Ishikawa (cell line): ENCODE measurements around the gene MLLT1.

Experiments
- CEBPB ChIP-seq: IDR thresholded peaks from 2 replicates; pipeline ENCODE4 v1.6.1; 2012
- CREB1 ChIP-seq: IDR thresholded peaks from 2 replicates; pipeline ENCODE4 v1.6.1; 2012; ENCODE audit warnings: low read depth
- EGR1 ChIP-seq: IDR thresholded peaks from 2 replicates; pipeline ENCODE4 v1.6.1; 2012
- EP300 ChIP-seq: IDR thresholded peaks from 2 replicates; pipeline ENCODE4 v1.6.1; 2012; ENCODE audit warnings: borderline replicate concordance
- FOXM1 ChIP-seq: IDR thresholded peaks from 2 replicates; pipeline ENCODE4 v1.6.1; 2012; ENCODE audit warnings: low read depth, borderline replicate concordance
- NFIC ChIP-seq: IDR thresholded peaks from 2 replicates; pipeline ENCODE4 v1.6.1; 2012
- RAD21 ChIP-seq: IDR thresholded peaks from 2 replicates; pipeline ENCODE4 v1.6.1; 2012; ENCODE audit warnings: low read depth
- REST ChIP-seq: IDR thresholded peaks from 2 replicates; pipeline ENCODE4 v1.6.1; 2012; ENCODE audit warnings: low read depth, mild to moderate bottlenecking
- TAF1 ChIP-seq: IDR thresholded peaks from 2 replicates; pipeline ENCODE4 v1.6.1; 2012; ENCODE audit warnings: low read depth, mild to moderate bottlenecking
- TCF12 ChIP-seq: IDR thresholded peaks from 2 replicates; pipeline ENCODE4 v1.6.1; 2012; ENCODE audit warnings: low read depth
- TEAD4 ChIP-seq: IDR thresholded peaks from 2 replicates; pipeline ENCODE4 v1.6.1; 2012
- USF1 ChIP-seq: IDR thresholded peaks from 2 replicates; pipeline ENCODE4 v1.6.1; 2012
- YY1 ChIP-seq: IDR thresholded peaks from 2 replicates; pipeline ENCODE4 v1.6.1; 2012; ENCODE audit warnings: low read depth
- ZBTB7A ChIP-seq: IDR thresholded peaks from 2 replicates; pipeline ENCODE4 v1.6.1; 2012; ENCODE audit warnings: low read depth
- TF ChIP-seq, protein P1 (sequence below): IDR thresholded peaks from 2 replicates; pipeline ENCODE4 v1.6.1; 2012

Gene MLLT1

GRCh38 chr19:6322284-6322683 is 42.5 kb upstream of the MLLT1 start:
- TF ChIP-seq TEAD4 (no peak), TCF12 (no peak), EGR1 (no peak), YY1 (no peak), ZBTB7A (no peak), CREB1 (no peak)

DNA sequence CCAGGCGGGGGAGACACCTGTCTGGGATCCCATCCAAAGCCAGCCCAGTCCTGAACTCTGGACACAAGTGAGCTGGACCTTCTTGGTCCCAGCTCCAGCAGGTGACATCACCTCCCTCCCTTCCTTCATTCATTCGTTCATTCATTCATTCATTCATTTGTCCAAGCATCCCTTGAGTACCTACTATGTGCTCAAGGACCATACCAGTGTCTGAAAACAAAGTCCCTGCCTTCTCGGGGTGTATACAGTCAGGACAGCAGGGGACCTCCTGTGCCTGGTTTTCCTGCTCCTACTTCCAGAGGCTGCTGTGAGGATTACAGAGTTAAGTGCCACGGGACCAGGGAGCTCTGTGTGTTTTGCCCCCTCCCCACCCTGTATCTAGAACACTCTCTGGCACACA is 39.6 kb upstream of the MLLT1 start:
- TF ChIP-seq TEAD4 (no peak), EP300 (no peak), YY1 (no peak), REST (no peak), ZBTB7A (no peak), TAF1 (no peak), TCF12 (no peak), EGR1 (no peak), USF1 (no peak), CEBPB (no peak), FOXM1 (no peak), NFIC (no peak), RAD21 (no peak), CREB1 (no peak)
- TF ChIP-seq, protein P1, sequence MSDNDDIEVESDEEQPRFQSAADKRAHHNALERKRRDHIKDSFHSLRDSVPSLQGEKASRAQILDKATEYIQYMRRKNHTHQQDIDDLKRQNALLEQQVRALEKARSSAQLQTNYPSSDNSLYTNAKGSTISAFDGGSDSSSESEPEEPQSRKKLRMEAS = no peak

- TF ChIP-seq EGR1 (no peak), CREB1 (no peak), TAF1 (no peak), TEAD4 (no peak), FOXM1 (no peak), ZBTB7A (no peak), CEBPB (no peak), USF1 (no peak), YY1 (no peak)
These were observed 39.0 kb upstream of the MLLT1 start for GRCh38 chr19:6318772-6319171.

DNA sequence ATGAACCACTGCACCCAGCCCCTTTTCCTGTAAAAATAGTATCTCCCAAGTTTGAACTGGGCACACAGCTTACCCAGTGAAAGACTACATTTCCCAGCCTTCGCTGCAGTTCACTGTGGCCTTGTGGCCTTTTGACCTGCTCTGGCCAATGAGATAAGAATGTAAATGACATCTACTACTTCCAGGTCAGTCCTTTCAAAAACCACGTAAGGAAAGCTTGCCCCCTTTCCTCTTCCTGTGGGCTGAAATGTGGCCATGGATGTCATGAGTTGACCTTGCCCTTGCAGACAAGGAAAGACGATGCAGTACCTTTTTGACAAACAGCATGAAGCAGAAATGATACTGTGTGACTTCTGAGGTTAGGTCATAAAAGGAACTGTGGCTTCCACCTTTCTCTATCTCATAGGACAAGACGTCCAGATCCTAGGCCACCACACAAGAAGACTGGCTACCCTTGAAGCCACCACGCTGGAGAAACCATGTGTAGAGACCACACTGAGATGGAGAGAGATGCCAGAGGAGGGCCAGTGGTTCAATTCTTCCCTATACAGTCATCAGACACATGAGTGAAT is 33.7 kb upstream of the MLLT1 start:
- TF ChIP-seq USF1 (no peak), REST (no peak), YY1 (no peak), EGR1 (no peak), RAD21 (no peak), CEBPB (no peak), TEAD4 (no peak), NFIC (no peak), ZBTB7A (no peak), TAF1 (no peak), EP300 (no peak)
- TF ChIP-seq, protein P1 = no peak

GRCh38 chr19:6312018-6312417 is 32.2 kb upstream of the MLLT1 start:
- TF ChIP-seq NFIC (no peak), RAD21 (peak; percentile 42; the same call in 1 of the 2 replicates), TEAD4 (no peak), ZBTB7A (no peak), CEBPB (no peak), EGR1 (no peak)
- TF ChIP-seq, protein P1 = no peak

DNA sequence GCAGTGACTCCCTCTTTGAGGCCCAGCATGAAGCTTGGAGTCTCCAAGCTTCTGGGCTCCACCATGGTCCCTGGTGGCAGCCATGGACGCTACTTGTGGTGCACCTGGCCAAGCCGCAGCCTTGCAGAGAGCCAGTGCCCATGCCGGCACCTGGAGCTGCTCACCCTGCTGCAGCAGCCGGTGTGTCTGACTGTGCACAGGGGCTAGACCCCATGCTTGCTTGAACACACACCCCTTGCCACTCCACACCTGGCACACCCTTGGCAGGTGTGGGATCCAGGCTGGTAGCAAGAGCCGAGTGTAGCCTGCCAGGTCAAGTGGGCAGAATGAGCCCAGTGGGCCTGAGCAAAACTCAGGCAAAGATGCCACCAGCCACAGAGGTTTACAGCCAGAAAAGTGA is 18.6 kb upstream of the MLLT1 start:
- TF ChIP-seq, protein P1 = no peak
- TF ChIP-seq EP300 = no peak
- TF ChIP-seq TEAD4 = no peak
- TF ChIP-seq ZBTB7A = no peak
- no peak for TF ChIP-seq EGR1
- no peak for TF ChIP-seq RAD21
- no peak for TF ChIP-seq TAF1
- TF ChIP-seq TCF12 = no peak
- TF ChIP-seq CREB1 = no peak
